HepG2 (cell line): Measurements from ENCODE around the gene GNL1. TPM values are rescaled to one million over a fixed set of nuclear protein-coding genes. Genes with fewer than 3 reads are reported as not detected.

ENCODE experiments used
- ATAC-seq: fragments of 200-7000 bp; cut with Tn5 transposase; 3 replicates; pipeline ENCODE4 v1.9.1; 2020; ENCODE audit warnings: mild to moderate bottlenecking, moderate library complexity
- BruUV-seq: library from RNA; stranded (reverse); fragments of 400-500 nt; replicated peaks from 2 replicates; lab custom pipeline; 2021; lab: Mats Ljungman, UMichigan
- CTCF ChIA-PET: fragments of 300-600 bp; formaldehyde crosslinking; extraction: SDS; loops from one replicate; lab custom pipeline; 2021; ENCODE audit warnings: low total read pairs, inconsistent platforms, low intra/inter-chr PET ratio; lab: Yijun Ruan, JAX
- POLR2A ChIA-PET: fragments of 350-600 bp; sonication (Branson Sonifier 250); formaldehyde crosslinking; loops from one replicate; lab custom pipeline; 2020; ENCODE audit warnings: antibody characterized with exemption, inconsistent platforms; lab: Yijun Ruan, JAX
- DNase-seq: peaks from one replicate; pipeline ENCODE4 v3.0.0-alpha.2; 2015; ENCODE audit warnings: low spot score
- FAIRE-seq: peaks from 3 replicates; lab custom pipeline; 2011; peaks lifted over from hg19 to GRCh38; lab: Jason Lieb, UNC
- H2AFZ ChIP-seq: one replicate; pipeline ENCODE4 v1.6.1; 2011; ENCODE audit warnings: low read length, inconsistent platforms
- H3K27ac ChIP-seq: fragments of 300-600 bp; 3 replicates; pipeline ENCODE4 v1.8.0; 2011; ENCODE audit warnings: mixed run types, mild to moderate bottlenecking, mixed read lengths, low read length, inconsistent platforms; ENCODE audit not compliant: insufficient read depth; ENCODE audit errors: extremely low read length
- H3K27me3 ChIP-seq, 2 experiments: fragments of 200-600 bp in 1 of 2; 2 replicates in 1 of 2; 3 replicates in 1 of 2; pipeline versions ENCODE4 v1.6.0 to v1.8.0; 2011; ENCODE audit warnings: low read length in 2 of 2, mild to moderate bottlenecking in 2 of 2, moderate library complexity in 2 of 2, inconsistent platforms in 1 of 2; ENCODE audit not compliant: insufficient read depth in 2 of 2, control insufficient read depth in 1 of 2
- H3K36me3 ChIP-seq, 2 experiments: fragments of 200-600 bp in 1 of 2; replicated peaks in 1 of 2; 2 replicates in 1 of 2; 3 replicates in 1 of 2; pipeline versions ENCODE4 v1.5.1 to v1.8.0; 2011; ENCODE audit warnings: low read length in 2 of 2, inconsistent platforms in 1 of 2; ENCODE audit not compliant: insufficient read depth in 2 of 2, control insufficient read depth in 1 of 2
- H3K4me1 ChIP-seq: 2 replicates; pipeline ENCODE4 v1.5.1; 2012; ENCODE audit warnings: low read length, inconsistent platforms; ENCODE audit not compliant: insufficient read depth
- H3K4me2 ChIP-seq: 2 replicates; pipeline ENCODE4 v1.6.0; 2011; ENCODE audit warnings: low read depth, low read length, inconsistent platforms
- H3K4me3 ChIP-seq, 3 experiments: fragments of 200-600 bp in 1 of 3; sonication (generic), shearing (Covaris generic) in 1 of 3; replicated peaks in 1 of 3; 2 replicates each; pipeline ENCODE4 v1.5.1; 2011 to 2016; ENCODE audit warnings: low read length in 3 of 3, inconsistent platforms in 2 of 3, low read depth in 2 of 3, mild to moderate bottlenecking in 2 of 3, control low read depth in 1 of 3, mixed read lengths in 1 of 3; ENCODE audit not compliant: insufficient read depth in 1 of 3
- H3K79me2 ChIP-seq: one replicate; pipeline ENCODE4 v1.6.1; 2011; ENCODE audit warnings: low read length, inconsistent platforms; ENCODE audit not compliant: insufficient read depth
- H3K9ac ChIP-seq: 2 replicates; pipeline ENCODE4 v1.6.0; 2011; ENCODE audit warnings: mild to moderate bottlenecking, low read depth, low read length, inconsistent platforms; ENCODE audit not compliant: insufficient read depth
- H3K9me3 ChIP-seq: 2 replicates; pipeline ENCODE4 v1.5.1; 2012; ENCODE audit warnings: mild to moderate bottlenecking, low read length
- H4K20me1 ChIP-seq: 2 replicates; pipeline ENCODE4 v1.6.0; 2011; ENCODE audit warnings: inconsistent platforms, mild to moderate bottlenecking, low read length, moderate library complexity; ENCODE audit not compliant: insufficient read depth
- CENPBD1 ChIP-seq: sonication (generic); formaldehyde crosslinking; IDR thresholded peaks from 2 replicates; pipeline ENCODE4 v1.8.0; 2022; ENCODE audit warnings: missing genetic modification reagents, low read depth, mild to moderate bottlenecking, borderline replicate concordance
- KIAA2018 ChIP-seq: sonication (generic); formaldehyde crosslinking; IDR thresholded peaks from 2 replicates; pipeline ENCODE4 v1.5.0; 2020; ENCODE audit warnings: mild to moderate bottlenecking, missing genetic modification reagents, borderline replicate concordance
- KLF13 ChIP-seq: sonication (generic); formaldehyde crosslinking; IDR thresholded peaks from 2 replicates; pipeline ENCODE4 v1.4.0; 2020; ENCODE audit warnings: mild to moderate bottlenecking, missing genetic modification reagents
- KLF6 ChIP-seq: IDR thresholded peaks from 2 replicates; pipeline ENCODE4 v1.8.0; 2016; ENCODE audit warnings: missing biosample characterization, missing genetic modification reagents
- NFRKB ChIP-seq: fragments of 450-650 bp; IDR thresholded peaks from 2 replicates; pipeline ENCODE4 v1.6.1; 2017
- NKX3-1 ChIP-seq: sonication (generic); formaldehyde crosslinking; IDR thresholded peaks from 2 replicates; pipeline ENCODE4 v1.5.0; 2020; ENCODE audit warnings: missing genetic modification reagents
- ZFYVE20 ChIP-seq: sonication (generic); formaldehyde crosslinking; IDR thresholded peaks from 2 replicates; pipeline ENCODE4 v1.8.0; 2023; ENCODE audit warnings: low read depth, mild to moderate bottlenecking, moderate library complexity, missing genetic modification reagents, borderline replicate concordance
- ZNF367 ChIP-seq: sonication (generic); formaldehyde crosslinking; IDR thresholded peaks from 2 replicates; pipeline ENCODE4 v1.4.0; 2020; ENCODE audit warnings: missing genetic modification reagents, borderline replicate concordance
- ZNF562 ChIP-seq: sonication (generic); formaldehyde crosslinking; IDR thresholded peaks from 2 replicates; pipeline ENCODE4 v1.8.0; 2022; ENCODE audit warnings: missing genetic modification reagents, borderline replicate concordance
- ZNF660 ChIP-seq: sonication (generic); formaldehyde crosslinking; IDR thresholded peaks from 2 replicates; pipeline ENCODE4 v1.5.1; 2020; ENCODE audit warnings: mild to moderate bottlenecking, low read depth, missing genetic modification reagents, borderline replicate concordance
- ZNF740 ChIP-seq: sonication (generic); formaldehyde crosslinking; IDR thresholded peaks from 2 replicates; pipeline ENCODE4 v1.4.0; 2020; ENCODE audit warnings: missing genetic modification reagents
- ZSCAN9 ChIP-seq: IDR thresholded peaks from 2 replicates; pipeline ENCODE4 v1.6.1; 2016; ENCODE audit warnings: borderline replicate concordance
- WGBS: methylation state at CpG from one replicate; pipeline ENCODE4 v1.1.6; 2017; ENCODE audit warnings: low lambda C conversion rate; 5-methylcytosine and 5-hydroxymethylcytosine counted together
- in situ Hi-C: cut with HindIII; loops from 2 replicates; pipeline ENCODE4 v1.10.0; 2017; ENCODE audit warnings: low pct_unique_long_range_greater_than_20kb; ENCODE audit not compliant: extremely low pct_ligation_motif_present
- intact Hi-C: fragments of 100-400 bp; cut with micrococcal nuclease; formaldehyde crosslinking; loops from one replicate; pipeline ENCODE4 v1.10.0; 2022; ENCODE audit not compliant: unreplicated experiment
- polyA plus RNA-seq, 8 experiments: library from polyadenylated mRNA; depleted of rRNA in 3 of 8; stranded (reverse) in 7 of 8; unstranded in 1 of 8; fragments of >200 nt; fragmentation: Illumina TruSeq in 4 of 8; extraction: Trizol in 4 of 8; gene quantifications; 2 replicates each; pipeline versions ENCODE4 v1.2.1 to v1.2.3, GENCODE V29; 2011 to 2016; ENCODE audit warnings: low read depth in 4 of 8, missing spikeins in 1 of 8, mixed read lengths in 1 of 8; ENCODE audit not compliant: insufficient read depth in 1 of 8
- total RNA-seq, 5 experiments: library from RNA; depleted of rRNA; stranded (reverse); fragments of >200 nt; fragmentation: Illumina TruSeq; extraction: Trizol; gene quantifications; 2 replicates each; pipeline ENCODE4 v1.2.3, GENCODE V29; 2016; ENCODE audit warnings: low read depth in 1 of 5
- TF ChIP-seq, protein P1 (sequence below): sonication (generic); formaldehyde crosslinking; IDR thresholded peaks from 2 replicates; pipeline ENCODE4 v1.4.0; 2020; ENCODE audit warnings: mild to moderate bottlenecking, missing genetic modification reagents, borderline replicate concordance

GNL1 gene
- total and polyA plus RNA-seq, 2 of the 13 experiments (the other 11 are each of a cell fraction or from before 2014, with no cell fraction given) = 35.0 to 55.6 TPM

DNA sequence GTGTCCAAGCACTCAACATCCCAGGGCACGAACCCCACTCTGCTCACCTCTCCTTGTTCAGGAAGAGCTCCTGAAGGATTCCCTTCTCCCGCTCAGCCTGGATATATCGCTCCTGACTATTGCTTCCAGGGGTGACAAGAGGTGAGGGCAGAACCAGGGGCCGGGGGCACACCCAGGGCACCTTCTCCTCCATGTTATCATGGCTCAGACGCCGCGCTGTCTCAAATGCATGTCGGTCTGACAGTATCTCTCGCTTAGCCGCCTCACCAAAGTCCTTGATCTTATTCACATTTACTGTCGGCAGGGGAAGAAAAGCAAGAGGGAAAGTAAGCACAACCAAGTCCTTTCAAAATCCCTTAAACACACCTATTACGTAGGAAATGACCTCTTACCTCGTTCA, 47.7 kb upstream of the GNL1 start:
- H3K27me3 ChIP-seq = no peaks in the 10 kb centered on the region
- TSS peak; percentile 16 for BruUV-seq
- H3K4me1 ChIP-seq = no peaks in the 10 kb centered on the region
- H3K79me2 ChIP-seq = no peaks in the 10 kb centered on the region
- ChIA-PET POLR2A (interaction anchor here (0.9 to 10.8 kb wide), 2 partner anchors 10 to 33 kb away, joined by 3 to 172 read pairs; partner anchors contain the start of gene ABCF1), CTCF (no interaction called here)
- no peaks in the 10 kb centered on the region for H3K9me3 ChIP-seq
- H4K20me1 ChIP-seq = no peaks in the 10 kb centered on the region
- no peak for FAIRE-seq
- no peak overlapping the region for H3K27ac ChIP-seq
- in situ Hi-C loops (loop anchor here (5.0 kb wide), 1 partner anchor 122 kb away; no protein-coding TSS in a partner anchor), intact Hi-C loops (no loop called here)
- no peak overlapping the region for H2AFZ ChIP-seq
- no peak for DNase-seq
- WGBS = 98% methylated on average over 13 of the region's 13 CpGs
- no peak for TF ChIP-seq ZFYVE20 (CRISPR knock-in tag)
- TF ChIP-seq ZNF367 (CRISPR knock-in tag) = no peak
- no peak for TF ChIP-seq NFRKB
- no peak for TF ChIP-seq ZNF660 (CRISPR knock-in tag)
- no peak for TF ChIP-seq NKX3-1 (CRISPR knock-in tag)
- no peak for TF ChIP-seq ZSCAN9 (CRISPR knock-in tag)
- TF ChIP-seq CENPBD1 (CRISPR knock-in tag) = no peak
- no peak for TF ChIP-seq KLF13 (CRISPR knock-in tag)
- no peak for TF ChIP-seq KIAA2018 (CRISPR knock-in tag)
- TF ChIP-seq KLF6 (CRISPR knock-in tag) = no peak
- TF ChIP-seq, protein P1, sequence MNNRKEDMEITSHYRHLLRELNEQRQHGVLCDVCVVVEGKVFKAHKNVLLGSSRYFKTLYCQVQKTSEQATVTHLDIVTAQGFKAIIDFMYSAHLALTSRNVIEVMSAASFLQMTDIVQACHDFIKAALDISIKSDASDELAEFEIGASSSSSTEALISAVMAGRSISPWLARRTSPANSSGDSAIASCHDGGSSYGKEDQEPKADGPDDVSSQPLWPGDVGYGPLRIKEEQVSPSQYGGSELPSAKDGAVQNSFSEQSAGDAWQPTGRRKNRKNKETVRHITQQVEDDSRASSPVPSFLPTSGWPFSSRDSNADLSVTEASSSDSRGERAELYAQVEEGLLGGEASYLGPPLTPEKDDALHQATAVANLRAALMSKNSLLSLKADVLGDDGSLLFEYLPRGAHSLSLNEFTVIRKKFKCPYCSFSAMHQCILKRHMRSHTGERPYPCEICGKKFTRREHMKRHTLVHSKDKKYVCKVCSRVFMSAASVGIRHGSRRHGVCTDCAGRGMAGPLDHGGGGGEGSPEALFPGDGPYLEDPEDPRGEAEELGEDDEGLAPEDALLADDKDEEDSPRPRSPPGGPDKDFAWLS (CRISPR knock-in tag) = no peak
- TF ChIP-seq ZNF562 (CRISPR knock-in tag) = no peak
- no peak for TF ChIP-seq ZNF740 (CRISPR knock-in tag)
- no peak overlapping the region for H3K4me2 ChIP-seq
- ATAC-seq = no peak
- H3K4me3 ChIP-seq = no peak overlapping the region
- peaks cover 52 to 72% of the 10 kb centered on the region in 2 experiments for H3K36me3 ChIP-seq
- H3K9ac ChIP-seq = no peak overlapping the region
